DOHH2 (cell line): ENCODE results near the gene VWDE.

Experiments
- H3F3A ChIP-seq: fragments of 200-600 bp; sonication (generic), shearing (Covaris generic); 2 replicates; pipeline ENCODE4 v1.6.0; 2016; ENCODE audit warnings: antibody characterized with exemption, mild to moderate bottlenecking; ENCODE audit not compliant: control insufficient read depth, insufficient read depth
- H3K27ac ChIP-seq: fragments of 200-600 bp; sonication (generic); 2 replicates; pipeline ENCODE4 v1.5.1; 2014; ENCODE audit warnings: low read depth, mild to moderate bottlenecking, low read length, moderate library complexity
- H3K27me3 ChIP-seq: fragments of 200-600 bp; sonication (generic); 2 replicates; pipeline ENCODE4 v1.6.1; 2014; ENCODE audit warnings: mild to moderate bottlenecking, low read length, mixed read lengths; ENCODE audit not compliant: control insufficient read depth
- H3K36me3 ChIP-seq: fragments of 200-600 bp; sonication (generic); 2 replicates; pipeline ENCODE4 v1.6.1; 2014; ENCODE audit warnings: mild to moderate bottlenecking, low read length, moderate library complexity, mixed read lengths; ENCODE audit not compliant: control insufficient read depth
- H3K4me1 ChIP-seq: fragments of 200-600 bp; sonication (generic); 2 replicates; pipeline ENCODE4 v1.6.1; 2014; ENCODE audit warnings: mild to moderate bottlenecking, low read length, mixed read lengths; ENCODE audit not compliant: control insufficient read depth
- H3K4me2 ChIP-seq: fragments of 200-600 bp; sonication (generic); 2 replicates; pipeline ENCODE4 v1.6.0; 2014; ENCODE audit warnings: mild to moderate bottlenecking, low read length, moderate library complexity
- H3K4me3 ChIP-seq: fragments of 200-600 bp; sonication (generic); 2 replicates; pipeline ENCODE4 v1.5.1; 2014; ENCODE audit warnings: mild to moderate bottlenecking, low read length, mixed read lengths
- H3K79me2 ChIP-seq: fragments of 200-600 bp; sonication (generic); 2 replicates; pipeline ENCODE4 v1.6.1; 2014; ENCODE audit warnings: mild to moderate bottlenecking, low read length, mixed read lengths; ENCODE audit not compliant: control insufficient read depth
- H3K9me2 ChIP-seq: fragments of 200-600 bp; sonication (generic); replicated peaks from 2 replicates; pipeline ENCODE4 v1.6.1; 2014; ENCODE audit warnings: mild to moderate bottlenecking, low read length, mixed read lengths; ENCODE audit not compliant: control insufficient read depth
- H3K9me3 ChIP-seq: fragments of 200-600 bp; sonication (generic); 2 replicates; pipeline ENCODE4 v1.6.1; 2014; ENCODE audit warnings: antibody characterized with exemption, low read length, mixed read lengths; ENCODE audit not compliant: control insufficient read depth, insufficient read depth
- H4K20me1 ChIP-seq: fragments of 200-600 bp; sonication (generic); 2 replicates; pipeline ENCODE4 v1.6.0; 2014; ENCODE audit warnings: low read depth, mild to moderate bottlenecking, antibody characterized with exemption, low read length, moderate library complexity; ENCODE audit not compliant: control insufficient read depth, insufficient read depth
- EZH2phosphoT487 ChIP-seq: fragments of 200-600 bp; sonication (generic); IDR thresholded peaks from 2 replicates; pipeline ENCODE4 v1.6.1; 2017; ENCODE audit warnings: borderline replicate concordance, mild to moderate bottlenecking, antibody characterized with exemption, low read length, moderate library complexity, mixed read lengths
- TF ChIP-seq, protein P1 (sequence below): fragments of 200-600 bp; sonication (generic); IDR thresholded peaks from one replicate; pipeline ENCODE4 v1.5.1; 2014; ENCODE audit warnings: antibody characterized with exemption, mild to moderate bottlenecking, low read depth, low read length; ENCODE audit not compliant: poor library complexity, severe bottlenecking

VWDE gene

DNA sequence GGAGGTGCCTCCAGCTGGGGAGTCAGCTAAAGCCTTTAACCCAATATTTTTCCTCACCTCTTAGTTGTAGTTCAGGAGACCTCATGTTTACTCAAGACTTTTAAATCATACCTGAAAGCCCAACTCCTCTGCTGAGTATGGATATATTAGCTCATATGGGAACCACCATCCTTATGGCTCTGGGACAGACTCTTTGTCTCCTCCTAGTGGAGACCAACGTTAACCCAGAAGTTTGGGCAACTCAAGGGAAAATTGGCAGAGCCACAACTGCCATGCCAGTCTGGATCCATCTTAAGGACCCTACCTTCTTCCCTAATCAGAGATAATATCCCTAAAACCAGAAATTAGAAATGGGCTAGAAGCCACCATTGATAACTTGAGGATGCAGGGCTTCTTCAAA is 111.8 kb downstream of the VWDE start:
- no peaks in the 10 kb centered on the region for H4K20me1 ChIP-seq
- H3K9me2 ChIP-seq: no peaks in the 10 kb centered on the region
- peaks cover 16% of the 10 kb centered on the region; the same call in 1 of the 2 replicates for H3K9me3 ChIP-seq
- H3K4me2 ChIP-seq: no peak overlapping the region
- no peaks in the 10 kb centered on the region for H3K36me3 ChIP-seq
- H3K4me1 ChIP-seq: 0 out of 2 replicates have a peak, but pooled peaks cover 5% of the 10 kb centered on the region
- H3K79me2 ChIP-seq: no peaks in the 10 kb centered on the region
- no peak overlapping the region for H3K27ac ChIP-seq
- no peak overlapping the region for H3K4me3 ChIP-seq
- TF ChIP-seq, protein P1, sequence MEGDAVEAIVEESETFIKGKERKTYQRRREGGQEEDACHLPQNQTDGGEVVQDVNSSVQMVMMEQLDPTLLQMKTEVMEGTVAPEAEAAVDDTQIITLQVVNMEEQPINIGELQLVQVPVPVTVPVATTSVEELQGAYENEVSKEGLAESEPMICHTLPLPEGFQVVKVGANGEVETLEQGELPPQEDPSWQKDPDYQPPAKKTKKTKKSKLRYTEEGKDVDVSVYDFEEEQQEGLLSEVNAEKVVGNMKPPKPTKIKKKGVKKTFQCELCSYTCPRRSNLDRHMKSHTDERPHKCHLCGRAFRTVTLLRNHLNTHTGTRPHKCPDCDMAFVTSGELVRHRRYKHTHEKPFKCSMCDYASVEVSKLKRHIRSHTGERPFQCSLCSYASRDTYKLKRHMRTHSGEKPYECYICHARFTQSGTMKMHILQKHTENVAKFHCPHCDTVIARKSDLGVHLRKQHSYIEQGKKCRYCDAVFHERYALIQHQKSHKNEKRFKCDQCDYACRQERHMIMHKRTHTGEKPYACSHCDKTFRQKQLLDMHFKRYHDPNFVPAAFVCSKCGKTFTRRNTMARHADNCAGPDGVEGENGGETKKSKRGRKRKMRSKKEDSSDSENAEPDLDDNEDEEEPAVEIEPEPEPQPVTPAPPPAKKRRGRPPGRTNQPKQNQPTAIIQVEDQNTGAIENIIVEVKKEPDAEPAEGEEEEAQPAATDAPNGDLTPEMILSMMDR: peak; percentile 70
- no peak for TF ChIP-seq EZH2phosphoT487
- H3K27me3 ChIP-seq: no peaks in the 10 kb centered on the region
- no peaks in the 10 kb centered on the region for H3F3A ChIP-seq

- Histone ChIP-seq H3K9me2 (no peaks in the 10 kb centered on the region), H3K9me3 (peaks cover 16% of the 10 kb centered on the region; the same call in 1 of the 2 replicates), H3K4me2 (no peak overlapping the region), H4K20me1 (no peaks in the 10 kb centered on the region), H3K4me3 (no peak overlapping the region), H3K36me3 (no peaks in the 10 kb centered on the region), H3K27me3 (no peaks in the 10 kb centered on the region), H3F3A (no peaks in the 10 kb centered on the region), H3K79me2 (no peaks in the 10 kb centered on the region), H3K27ac (no peak overlapping the region), H3K4me1 (0 out of 2 replicates have a peak, but pooled peaks cover 5% of the 10 kb centered on the region)
- TF ChIP-seq, protein P1: no peak
- TF ChIP-seq EZH2phosphoT487: no peak
These were observed 112.9 kb downstream of the VWDE start for GRCh38 chr7:12290761-12291160.

DNA sequence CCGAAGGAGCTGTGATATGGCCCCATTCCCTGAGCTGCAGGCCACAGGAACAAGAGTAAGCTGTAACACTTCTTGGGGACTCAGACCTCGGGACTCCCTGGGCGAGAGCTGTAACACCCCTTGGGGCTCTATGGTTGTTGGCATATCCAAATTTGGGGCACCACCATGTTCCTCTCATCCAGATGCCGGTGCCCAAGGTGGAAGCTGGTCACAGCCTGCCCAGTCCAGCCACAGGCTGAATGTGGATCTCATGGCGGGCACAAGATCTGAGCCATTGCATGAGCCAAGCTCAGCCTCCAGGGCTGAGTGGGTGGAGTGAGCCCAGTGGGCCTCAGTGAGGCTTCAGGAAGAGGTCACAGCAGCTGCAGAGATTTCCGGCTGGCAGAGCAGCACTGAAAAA is 113.7 kb downstream of the VWDE start:
- H3K9me3 ChIP-seq: peaks cover 16% of the 10 kb centered on the region; the same call in 1 of the 2 replicates
- no peaks in the 10 kb centered on the region for H3K9me2 ChIP-seq
- no peak overlapping the region for H3K27ac ChIP-seq
- no peak overlapping the region for H3K4me3 ChIP-seq
- no peaks in the 10 kb centered on the region for H4K20me1 ChIP-seq
- TF ChIP-seq, protein P1: no peak
- no peak for TF ChIP-seq EZH2phosphoT487
- H3F3A ChIP-seq: no peaks in the 10 kb centered on the region
- no peaks in the 10 kb centered on the region for H3K36me3 ChIP-seq
- no peak overlapping the region for H3K4me2 ChIP-seq
- H3K27me3 ChIP-seq: no peaks in the 10 kb centered on the region
- 0 out of 2 replicates have a peak, but pooled peaks cover 5% of the 10 kb centered on the region for H3K4me1 ChIP-seq
- no peaks in the 10 kb centered on the region for H3K79me2 ChIP-seq
